DND-41 (cell line): ENCODE measurements around the gene ADD2.

Experiments used
- ATAC-seq: fragments of 200-7000 bp; cut with Tn5 transposase; 3 replicates; pipeline ENCODE4 v1.9.1; 2021; ENCODE audit warnings: low read depth; ENCODE audit not compliant: insufficient read depth
- DNase-seq: peaks from one replicate; pipeline ENCODE4 v3.0.0-alpha.2; 2020
- H2AFZ ChIP-seq: 2 replicates; pipeline ENCODE4 v1.6.0; 2012; ENCODE audit warnings: low read depth, low read length
- H3K27ac ChIP-seq: 2 replicates; pipeline ENCODE4 v1.5.1; 2012; ENCODE audit warnings: low read length, inconsistent platforms
- H3K27me3 ChIP-seq: fragments of 200-600 bp; sonication (generic); 2 replicates; pipeline ENCODE4 v1.6.0; 2012; ENCODE audit warnings: low read length, mild to moderate bottlenecking, inconsistent platforms; ENCODE audit not compliant: insufficient read depth, poor library complexity
- H3K36me3 ChIP-seq: 2 replicates; pipeline ENCODE4 v1.5.1; 2012; ENCODE audit warnings: low read length, inconsistent platforms; ENCODE audit not compliant: insufficient read depth
- H3K4me1 ChIP-seq: 2 replicates; pipeline ENCODE4 v1.5.1; 2012; ENCODE audit warnings: mild to moderate bottlenecking, low read length; ENCODE audit not compliant: insufficient read depth
- H3K4me2 ChIP-seq: 2 replicates; pipeline ENCODE4 v1.6.0; 2012; ENCODE audit warnings: mild to moderate bottlenecking, moderate library complexity, low read length, inconsistent platforms; ENCODE audit not compliant: insufficient read depth
- H3K4me3 ChIP-seq, 2 experiments: fragments of 200-600 bp in 1 of 2; shearing (Covaris generic) in 1 of 2; 2 replicates each; pipeline ENCODE4 v1.5.1; 2012 to 2016; ENCODE audit warnings: inconsistent platforms in 2 of 2, low read length in 2 of 2, mild to moderate bottlenecking in 2 of 2, low read depth in 1 of 2, moderate library complexity in 1 of 2
- H3K79me2 ChIP-seq: 2 replicates; pipeline ENCODE4 v1.6.0; 2012; ENCODE audit warnings: low read length, inconsistent platforms; ENCODE audit not compliant: insufficient read depth
- H3K9ac ChIP-seq: 2 replicates; pipeline ENCODE4 v1.6.0; 2012; ENCODE audit warnings: low read depth, mild to moderate bottlenecking, inconsistent platforms, low read length, moderate library complexity
- H3K9me3 ChIP-seq: 2 replicates; pipeline ENCODE4 v1.5.1; 2012; ENCODE audit warnings: low read length, moderate library complexity, mild to moderate bottlenecking, inconsistent platforms; ENCODE audit not compliant: insufficient read depth, severe bottlenecking
- H4K20me1 ChIP-seq: 2 replicates; pipeline ENCODE4 v1.6.0; 2012; ENCODE audit warnings: low read length; ENCODE audit not compliant: insufficient read depth
- CTCF ChIP-seq: IDR thresholded peaks from 2 replicates; pipeline ENCODE4 v1.5.1; 2012; ENCODE audit warnings: borderline replicate concordance, low read length, moderate library complexity, mild to moderate bottlenecking; ENCODE audit not compliant: poor library complexity, severe bottlenecking; ENCODE audit errors: extremely low read depth
- EZH2 ChIP-seq: IDR thresholded peaks from 3 replicates; pipeline ENCODE4 v1.6.1; 2012; ENCODE audit warnings: borderline replicate concordance, low read depth, mild to moderate bottlenecking, moderate library complexity, low read length, inconsistent platforms; ENCODE audit not compliant: severe bottlenecking

The ADD2 gene

DNA sequence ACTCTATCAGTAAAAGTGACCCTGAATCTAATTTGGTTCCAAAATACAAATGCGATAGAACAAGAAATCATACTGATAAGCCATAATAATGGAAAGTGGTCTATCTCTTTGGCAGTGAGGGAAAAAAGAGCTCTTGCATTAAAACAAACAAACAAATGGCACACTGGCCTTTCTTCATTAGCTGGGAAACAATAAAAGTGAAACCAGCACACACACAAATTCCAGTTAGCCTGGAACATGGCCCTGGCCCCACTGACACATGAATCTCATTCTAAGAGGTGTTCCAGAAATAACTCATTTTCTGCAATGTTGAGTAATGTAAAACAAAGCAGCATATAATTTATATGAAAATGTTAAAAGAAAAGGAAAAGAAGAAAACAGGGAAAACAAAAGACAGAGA is 135.0 kb downstream of the ADD2 start:
- Histone ChIP-seq H2AFZ (no peak overlapping the region), H3K27me3 (peaks cover 15% of the 10 kb centered on the region), H4K20me1 (no peaks in the 10 kb centered on the region), H3K9ac (no peak overlapping the region), H3K36me3 (no peaks in the 10 kb centered on the region), H3K4me1 (no peaks in the 10 kb centered on the region), H3K79me2 (no peaks in the 10 kb centered on the region), H3K4me3 (no peak overlapping the region), H3K9me3 (no peaks in the 10 kb centered on the region), H3K4me2 (no peak overlapping the region), H3K27ac (no peak overlapping the region)
- no peak for DNase-seq
- ATAC-seq: no peak
- TF ChIP-seq EZH2 (no peak), CTCF (no peak)

- Histone ChIP-seq H2AFZ (no peak overlapping the region), H3K79me2 (no peaks in the 10 kb centered on the region), H3K4me1 (no peaks in the 10 kb centered on the region), H3K4me2 (no peak overlapping the region), H3K36me3 (no peaks in the 10 kb centered on the region), H3K27me3 (peaks cover 15% of the 10 kb centered on the region), H3K9me3 (no peaks in the 10 kb centered on the region), H3K27ac (no peak overlapping the region), H3K4me3 (no peak overlapping the region), H4K20me1 (no peaks in the 10 kb centered on the region), H3K9ac (no peak overlapping the region)
- DNase-seq: no peak
- TF ChIP-seq CTCF (no peak), EZH2 (no peak)
- ATAC-seq: no peak
Measured at GRCh38 chr2:70632388-70632787, 135.6 kb downstream of the ADD2 start.

GRCh38 chr2:70630761-70631160 is 137.2 kb downstream of the ADD2 start:
- no peaks in the 10 kb centered on the region for H3K4me1 ChIP-seq
- no peak overlapping the region for H3K9ac ChIP-seq
- TF ChIP-seq EZH2 (no peak), CTCF (no peak)
- no peak for DNase-seq
- H3K79me2 ChIP-seq: no peaks in the 10 kb centered on the region
- no peaks in the 10 kb centered on the region for H4K20me1 ChIP-seq
- ATAC-seq: no peak
- no peak overlapping the region for H3K27ac ChIP-seq
- H2AFZ ChIP-seq: no peak overlapping the region
- H3K4me3 ChIP-seq: no peak overlapping the region
- no peak overlapping the region for H3K4me2 ChIP-seq
- H3K9me3 ChIP-seq: no peaks in the 10 kb centered on the region
- H3K36me3 ChIP-seq: no peaks in the 10 kb centered on the region
- peaks cover 15% of the 10 kb centered on the region for H3K27me3 ChIP-seq

DNA sequence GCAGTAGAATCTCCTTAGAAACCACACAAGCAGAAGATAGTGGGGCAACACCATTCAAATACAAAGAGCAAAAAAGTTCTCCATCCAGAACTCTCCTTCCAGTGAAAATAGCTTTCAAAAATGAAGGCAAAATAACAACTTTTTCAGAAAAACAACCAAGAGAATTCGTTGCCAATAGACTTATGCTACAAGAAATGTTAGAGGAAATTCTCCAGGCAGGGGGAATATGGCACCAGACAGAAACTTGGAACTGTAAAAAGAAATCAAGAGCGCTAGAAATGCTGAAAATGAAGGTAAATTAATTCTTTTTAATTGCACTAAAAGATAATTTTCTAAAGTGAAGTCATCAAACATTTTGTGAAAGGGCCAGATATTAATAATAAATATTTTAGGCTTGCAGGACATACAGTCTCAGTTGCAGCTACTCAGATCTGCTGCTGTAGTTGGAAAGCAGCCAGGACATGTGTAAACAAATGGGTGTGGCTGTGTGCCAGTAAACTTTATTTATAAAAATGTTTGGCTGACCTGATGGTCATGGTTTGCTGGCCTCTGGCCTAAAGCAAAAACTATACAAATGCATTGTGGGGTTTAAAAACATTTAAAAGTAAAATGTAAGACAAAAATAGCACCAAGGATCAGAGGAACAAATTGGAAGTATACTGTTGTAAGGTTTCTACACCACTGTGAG is 140.6 kb downstream of the ADD2 start:
- Histone ChIP-seq H3K27ac (no peak overlapping the region), H3K36me3 (no peaks in the 10 kb centered on the region), H3K4me1 (no peaks in the 10 kb centered on the region), H3K9me3 (no peaks in the 10 kb centered on the region), H3K79me2 (no peaks in the 10 kb centered on the region), H4K20me1 (no peaks in the 10 kb centered on the region), H3K4me2 (no peak overlapping the region), H3K4me3 (no peak overlapping the region), H2AFZ (no peak overlapping the region), H3K9ac (no peak overlapping the region), H3K27me3 (peaks cover 10% of the 10 kb centered on the region)
- DNase-seq (no peak), ATAC-seq (no peak)
- TF ChIP-seq CTCF: no peak
- no peak for TF ChIP-seq EZH2
